Ishikawa (cell line): Measurements from ENCODE around the gene LOC101059915.

ENCODE experiments used
- CEBPB ChIP-seq: IDR thresholded peaks from 2 replicates; pipeline ENCODE4 v1.6.1; 2012
- CREB1 ChIP-seq: IDR thresholded peaks from 2 replicates; pipeline ENCODE4 v1.6.1; 2012; ENCODE audit warnings: low read depth
- EGR1 ChIP-seq: IDR thresholded peaks from 2 replicates; pipeline ENCODE4 v1.6.1; 2012
- FOXM1 ChIP-seq: IDR thresholded peaks from 2 replicates; pipeline ENCODE4 v1.6.1; 2012; ENCODE audit warnings: low read depth, borderline replicate concordance
- TAF1 ChIP-seq: IDR thresholded peaks from 2 replicates; pipeline ENCODE4 v1.6.1; 2012; ENCODE audit warnings: low read depth, mild to moderate bottlenecking
- TEAD4 ChIP-seq: IDR thresholded peaks from 2 replicates; pipeline ENCODE4 v1.6.1; 2012
- ZBTB7A ChIP-seq: IDR thresholded peaks from 2 replicates; pipeline ENCODE4 v1.6.1; 2012; ENCODE audit warnings: low read depth
- TF ChIP-seq, protein P1 (sequence below): IDR thresholded peaks from 2 replicates; pipeline ENCODE4 v1.6.1; 2012; ENCODE audit warnings: low read depth, mild to moderate bottlenecking
- TF ChIP-seq, protein P2 (sequence below): IDR thresholded peaks from 2 replicates; pipeline ENCODE4 v1.6.1; 2012

DNA sequence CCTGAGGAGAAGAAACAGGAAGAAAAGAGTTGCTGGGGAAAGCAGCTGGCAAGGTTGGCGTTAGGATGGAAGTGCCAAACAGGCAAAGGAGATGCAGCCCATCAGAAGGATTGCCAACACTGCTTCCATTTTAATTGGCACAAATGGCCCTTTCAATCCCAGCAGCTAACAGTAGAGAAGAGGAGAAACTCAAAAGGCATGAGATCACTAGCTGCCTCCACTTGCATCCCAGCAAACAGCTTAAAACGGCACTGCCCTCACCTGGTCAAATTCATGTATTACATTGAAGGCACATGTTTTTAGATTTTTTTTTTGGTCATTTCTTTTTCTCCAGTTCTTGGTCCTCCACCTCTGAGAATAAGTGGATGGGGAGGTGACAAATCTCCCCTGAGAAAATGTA, 14.9 kb upstream of the LOC101059915 start:
- TF ChIP-seq ZBTB7A (no peak), TEAD4 (no peak), CREB1 (no peak), TAF1 (no peak), EGR1 (no peak), CEBPB (no peak), FOXM1 (no peak)
- TF ChIP-seq, protein P1, sequence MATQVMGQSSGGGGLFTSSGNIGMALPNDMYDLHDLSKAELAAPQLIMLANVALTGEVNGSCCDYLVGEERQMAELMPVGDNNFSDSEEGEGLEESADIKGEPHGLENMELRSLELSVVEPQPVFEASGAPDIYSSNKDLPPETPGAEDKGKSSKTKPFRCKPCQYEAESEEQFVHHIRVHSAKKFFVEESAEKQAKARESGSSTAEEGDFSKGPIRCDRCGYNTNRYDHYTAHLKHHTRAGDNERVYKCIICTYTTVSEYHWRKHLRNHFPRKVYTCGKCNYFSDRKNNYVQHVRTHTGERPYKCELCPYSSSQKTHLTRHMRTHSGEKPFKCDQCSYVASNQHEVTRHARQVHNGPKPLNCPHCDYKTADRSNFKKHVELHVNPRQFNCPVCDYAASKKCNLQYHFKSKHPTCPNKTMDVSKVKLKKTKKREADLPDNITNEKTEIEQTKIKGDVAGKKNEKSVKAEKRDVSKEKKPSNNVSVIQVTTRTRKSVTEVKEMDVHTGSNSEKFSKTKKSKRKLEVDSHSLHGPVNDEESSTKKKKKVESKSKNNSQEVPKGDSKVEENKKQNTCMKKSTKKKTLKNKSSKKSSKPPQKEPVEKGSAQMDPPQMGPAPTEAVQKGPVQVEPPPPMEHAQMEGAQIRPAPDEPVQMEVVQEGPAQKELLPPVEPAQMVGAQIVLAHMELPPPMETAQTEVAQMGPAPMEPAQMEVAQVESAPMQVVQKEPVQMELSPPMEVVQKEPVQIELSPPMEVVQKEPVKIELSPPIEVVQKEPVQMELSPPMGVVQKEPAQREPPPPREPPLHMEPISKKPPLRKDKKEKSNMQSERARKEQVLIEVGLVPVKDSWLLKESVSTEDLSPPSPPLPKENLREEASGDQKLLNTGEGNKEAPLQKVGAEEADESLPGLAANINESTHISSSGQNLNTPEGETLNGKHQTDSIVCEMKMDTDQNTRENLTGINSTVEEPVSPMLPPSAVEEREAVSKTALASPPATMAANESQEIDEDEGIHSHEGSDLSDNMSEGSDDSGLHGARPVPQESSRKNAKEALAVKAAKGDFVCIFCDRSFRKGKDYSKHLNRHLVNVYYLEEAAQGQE, result no peak
- TF ChIP-seq, protein P2, sequence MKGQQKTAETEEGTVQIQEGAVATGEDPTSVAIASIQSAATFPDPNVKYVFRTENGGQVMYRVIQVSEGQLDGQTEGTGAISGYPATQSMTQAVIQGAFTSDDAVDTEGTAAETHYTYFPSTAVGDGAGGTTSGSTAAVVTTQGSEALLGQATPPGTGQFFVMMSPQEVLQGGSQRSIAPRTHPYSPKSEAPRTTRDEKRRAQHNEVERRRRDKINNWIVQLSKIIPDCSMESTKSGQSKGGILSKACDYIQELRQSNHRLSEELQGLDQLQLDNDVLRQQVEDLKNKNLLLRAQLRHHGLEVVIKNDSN, result no peak
